DMS79 (cell line): ENCODE measurements around the gene NOLC1.

Source experiments
- DNase-seq: peaks from one replicate; lab custom pipeline; 2025; lab: John Stamatoyannopoulos, UW

NOLC1 gene

GRCh38 chr10:102121739-102122372, 30.3 kb upstream of the NOLC1 start:
- no peak for DNase-seq

- no peak for DNase-seq
Observed at GRCh38 chr10:102122450-102122849, 29.7 kb upstream of the NOLC1 start.

- DNase-seq, result no peak
Observed at GRCh38 chr10:102123223-102123622, 29.0 kb upstream of the NOLC1 start.

- no peak for DNase-seq
Observed at GRCh38 chr10:102131286-102132170, 20.7 kb upstream of the NOLC1 start.

- no peak for DNase-seq
Observed at GRCh38 chr10:102132193-102132562, 20.0 kb upstream of the NOLC1 start.

- peak; percentile 63 for DNase-seq
Observed at GRCh38 chr10:102132563-102133372, 19.4 kb upstream of the NOLC1 start, which contains the start of gene PPRC1. PPRC1 (plus strand) TSS chr10:102133040; CDS start chr10:102133069, 29 bp downstream.

GRCh38 chr10:102133373-102134195, 18.6 kb upstream of the NOLC1 start:
- peak; percentile 3 for DNase-seq

GRCh38 chr10:102134416-102134815, 17.8 kb upstream of the NOLC1 start:
- no peak for DNase-seq

GRCh38 chr10:102135956-102136526, 16.1 kb upstream of the NOLC1 start:
- DNase-seq, result peak; percentile 28

GRCh38 chr10:102139281-102140110, 12.7 kb upstream of the NOLC1 start:
- DNase-seq, result no peak

- DNase-seq, result no peak
Observed at GRCh38 chr10:102140218-102140617, 12.0 kb upstream of the NOLC1 start.

GRCh38 chr10:102140913-102141540, 11.2 kb upstream of the NOLC1 start:
- no peak for DNase-seq

- no peak for DNase-seq
Observed at GRCh38 chr10:102141583-102142107, 10.5 kb upstream of the NOLC1 start.

- DNase-seq, result no peak
Observed at GRCh38 chr10:102146971-102147428, 5.2 kb upstream of the NOLC1 start.

- no peak for DNase-seq
Observed at GRCh38 chr10:102147561-102147960, 4.6 kb upstream of the NOLC1 start.

- DNase-seq, result no peak
Observed at GRCh38 chr10:102148275-102148674, 3.9 kb upstream of the NOLC1 start.

- DNase-seq, result no peak
Observed at GRCh38 chr10:102150970-102151773, 1.0 kb upstream of the NOLC1 start.

GRCh38 chr10:102152545-102152890, 329 bp downstream of the NOLC1 start:
- no peak for DNase-seq
